Right lobe of liver (tissue), 6 donors: ENCODE results near the gene PRKACB. TPM values are rescaled to one million over a fixed set of nuclear protein-coding genes. Genes with fewer than 3 reads are reported as not detected.
A peak's percentile ranks its signal among the peaks of the same experiment; 100 is the strongest.
"Not testable (repeated sequence)": the region's sequence is repeated elsewhere in the genome, so short reads cannot be mapped to it uniquely, and the experiment has no call there.

Experiments
- ATAC-seq, 4 donors: fragments of 200-7000 bp; cut with Tn5 transposase; one replicate each; pipeline ENCODE4 v1.9.1; 2020; ENCODE audit warnings: mild to moderate bottlenecking in 4 of 4, moderate library complexity in 4 of 4
- DNase-seq, 3 donors: peaks; one replicate each; pipeline ENCODE4 v3.0.0-alpha.2; 2020
- H3K27ac ChIP-seq, 3 donors: fragments of 200-600 bp; one replicate each; pipeline ENCODE4 v1.8.0; 2022
- H3K27me3 ChIP-seq, 2 donors: fragments of 200-600 bp; one replicate each; pipeline ENCODE4 v1.8.0; 2022
- H3K36me3 ChIP-seq, 4 donors: fragments of 200-600 bp; sonication (generic) in 1 of 4; one replicate each; pipeline versions ENCODE4 v1.5.1 to v1.8.0; 2017 to 2022; ENCODE audit warnings: control low read depth in 1 of 4
- H3K4me1 ChIP-seq, 4 donors: fragments of 200-600 bp; sonication (generic) in 1 of 4; one replicate each; pipeline versions ENCODE4 v1.5.1 to v1.8.0; 2017 to 2022; ENCODE audit warnings: control low read depth in 1 of 4
- H3K4me3 ChIP-seq, 3 donors: fragments of 200-600 bp; one replicate each; pipeline ENCODE4 v1.8.0; 2022
- H3K9me3 ChIP-seq, 4 donors: fragments of 200-600 bp; sonication (generic) in 1 of 4; one replicate each; pipeline versions ENCODE4 v1.5.1 to v1.8.0; 2017 to 2022; ENCODE audit warnings: control low read depth in 1 of 4
- POLR2A ChIP-seq: fragments of 450-650 bp; IDR thresholded peaks from one replicate; pipeline ENCODE4 v1.6.1; 2017; ENCODE audit warnings: antibody characterized with exemption, mild to moderate bottlenecking
- WGBS: methylation state at CpG from one replicate; pipeline ENCODE4 v1.1.6; 2018; ENCODE audit warnings: low coverage, low lambda C conversion rate; ENCODE audit not compliant: insufficient coverage; ENCODE audit errors: missing lambda C conversion rate; 5-methylcytosine and 5-hydroxymethylcytosine counted together
- intact Hi-C, 2 donors: fragments of 100-400 bp; cut with DNase I; formaldehyde crosslinking; loops; one replicate each; pipeline versions ENCODE4 v1.11.2 to v1.14.1; 2022
- total RNA-seq, 6 experiments: library from RNA; depleted of rRNA in 2 of 6; stranded (reverse); fragments of >200 nt in 2 of 6; fragmentation: NEBNext Ultra II Directional in 3 of 6; extraction: Animal tissue kit (Norgen Biotek cat#: 25700) in 3 of 6; gene quantifications; one replicate each; pipeline versions ENCODE4 v1.1.0 to v1.2.4, GENCODE V29; 2016 to 2023
- TF ChIP-seq, protein P1 (sequence below), 4 donors: fragments of 200-600 bp in 3 of 4; fragments of 450-650 bp in 1 of 4; IDR thresholded peaks; one replicate each; pipeline versions ENCODE4 v1.5.1 to v1.8.0; 2016 to 2022; ENCODE audit warnings: antibody characterized with exemption in 4 of 4, mild to moderate bottlenecking in 2 of 4
- donor health status: DM: no; HTN: yes; CAD: no.
- donor health status: DM: no; HTN: no; CAD: no.
- donor health status: DM: no; HTN: no; CAD: no.
- donor health status: DM: no; HTN: yes; CAD: no.
- donor health status: DM: no; HTN: yes; CAD: no.

The PRKACB gene
- total RNA-seq, 6 experiments from 2014 or later: 11.1 to 19.7 (median 15.6) TPM

DNA sequence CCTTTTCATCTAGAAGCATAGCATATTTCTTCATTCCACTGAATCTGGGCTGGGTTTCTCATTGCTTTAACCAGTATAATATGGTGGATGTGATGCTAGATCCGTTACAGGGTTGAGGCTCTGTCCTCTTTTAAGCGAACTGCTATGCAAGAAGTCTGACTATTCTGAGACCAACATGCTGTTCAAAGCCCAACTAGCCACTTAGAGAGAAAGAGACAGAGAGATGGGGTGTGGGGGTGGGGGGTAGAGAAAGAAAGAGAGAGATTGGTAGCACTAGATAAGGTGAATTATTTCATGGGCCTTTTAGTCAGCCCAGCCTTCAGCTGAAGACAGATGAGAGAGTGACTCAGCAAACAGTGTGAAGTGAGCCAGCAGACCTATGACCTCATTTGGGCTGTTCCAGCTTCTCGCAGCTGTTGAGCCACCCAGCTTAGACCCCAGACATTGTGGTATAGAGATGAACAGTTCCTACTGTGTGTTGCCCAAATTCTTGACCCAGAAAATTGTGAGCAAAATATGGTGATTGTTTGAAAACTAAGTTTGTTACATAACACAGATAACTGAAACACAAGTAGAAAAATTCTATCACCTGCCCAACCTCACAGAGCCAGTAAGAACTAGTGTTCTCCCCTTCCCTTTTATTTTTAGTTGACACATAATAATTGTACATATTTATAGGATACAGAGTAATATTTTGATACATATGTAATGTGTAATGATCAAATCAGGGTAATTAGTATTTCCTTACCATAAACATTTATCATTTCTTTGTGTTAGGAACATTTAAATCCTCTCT is 40.7 kb upstream of the PRKACB start:
- ATAC-seq (peak; percentile 84 to 100 (median 91)), DNase-seq (peak in 1 of 3 donors; percentile 44)
- intact Hi-C loops: no loop called here
- Histone ChIP-seq H3K27me3 (no peaks in the 10 kb centered on the region), H3K36me3 (no peaks in the 10 kb centered on the region), H3K27ac (no peak overlapping the region), H3K9me3 (no peaks in the 10 kb centered on the region), H3K4me1 (peaks cover 0 to 3% (median 0%) of the 10 kb centered on the region in 4 donors), H3K4me3 (no peak overlapping the region)
- WGBS: 68% methylated on average over 3 of the region's 3 CpGs
- no peak for TF ChIP-seq POLR2A
- TF ChIP-seq, protein P1, sequence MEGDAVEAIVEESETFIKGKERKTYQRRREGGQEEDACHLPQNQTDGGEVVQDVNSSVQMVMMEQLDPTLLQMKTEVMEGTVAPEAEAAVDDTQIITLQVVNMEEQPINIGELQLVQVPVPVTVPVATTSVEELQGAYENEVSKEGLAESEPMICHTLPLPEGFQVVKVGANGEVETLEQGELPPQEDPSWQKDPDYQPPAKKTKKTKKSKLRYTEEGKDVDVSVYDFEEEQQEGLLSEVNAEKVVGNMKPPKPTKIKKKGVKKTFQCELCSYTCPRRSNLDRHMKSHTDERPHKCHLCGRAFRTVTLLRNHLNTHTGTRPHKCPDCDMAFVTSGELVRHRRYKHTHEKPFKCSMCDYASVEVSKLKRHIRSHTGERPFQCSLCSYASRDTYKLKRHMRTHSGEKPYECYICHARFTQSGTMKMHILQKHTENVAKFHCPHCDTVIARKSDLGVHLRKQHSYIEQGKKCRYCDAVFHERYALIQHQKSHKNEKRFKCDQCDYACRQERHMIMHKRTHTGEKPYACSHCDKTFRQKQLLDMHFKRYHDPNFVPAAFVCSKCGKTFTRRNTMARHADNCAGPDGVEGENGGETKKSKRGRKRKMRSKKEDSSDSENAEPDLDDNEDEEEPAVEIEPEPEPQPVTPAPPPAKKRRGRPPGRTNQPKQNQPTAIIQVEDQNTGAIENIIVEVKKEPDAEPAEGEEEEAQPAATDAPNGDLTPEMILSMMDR (IDR thresholded peaks at IDR 0.05): no peak

DNA sequence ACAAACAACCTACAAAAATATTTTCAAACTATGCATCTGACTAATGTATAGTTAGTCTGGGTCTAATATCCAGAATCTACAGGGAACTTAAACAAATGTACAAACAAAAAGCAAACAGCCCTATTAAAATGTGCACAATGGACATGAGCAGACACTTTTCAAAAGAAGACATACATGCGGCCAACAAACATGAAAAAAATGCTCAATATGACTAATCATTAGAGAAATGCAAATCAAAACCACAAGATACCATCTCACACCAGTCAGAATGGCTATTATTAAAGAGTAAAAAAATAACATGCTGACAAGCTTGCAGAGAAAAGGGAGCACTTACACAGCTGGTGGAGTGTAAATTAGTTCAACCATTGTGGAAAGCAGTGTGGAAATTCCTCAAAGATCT is 36.5 kb upstream of the PRKACB start:
- H3K4me1 ChIP-seq, intact Hi-C loops, H3K27me3 ChIP-seq, H3K27ac ChIP-seq, ATAC-seq, H3K9me3 ChIP-seq, H3K36me3 ChIP-seq, DNase-seq, H3K4me3 ChIP-seq: not testable (repeated sequence)
- WGBS: 90% methylated on average over 1 of the region's 1 CpG

DNA sequence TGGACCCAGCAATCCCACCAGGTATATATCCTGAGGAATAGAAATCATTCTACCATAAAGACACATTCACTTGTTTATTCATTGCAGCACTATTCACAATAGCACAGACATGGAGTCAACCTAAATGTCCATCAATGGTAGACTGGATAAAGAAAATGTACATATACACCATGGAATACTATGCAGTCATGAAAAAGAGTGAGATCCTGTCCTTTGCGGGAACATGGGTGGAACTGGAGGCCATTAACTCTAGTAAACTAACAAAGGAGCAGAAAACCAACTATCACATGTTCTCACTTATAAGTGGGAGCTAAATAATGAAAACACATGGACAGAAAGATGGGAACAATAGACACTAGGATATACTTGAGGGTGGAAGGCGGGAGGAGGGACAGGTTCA is 36.1 kb upstream of the PRKACB start:
- ATAC-seq (no peak), DNase-seq (no peak)

DNA sequence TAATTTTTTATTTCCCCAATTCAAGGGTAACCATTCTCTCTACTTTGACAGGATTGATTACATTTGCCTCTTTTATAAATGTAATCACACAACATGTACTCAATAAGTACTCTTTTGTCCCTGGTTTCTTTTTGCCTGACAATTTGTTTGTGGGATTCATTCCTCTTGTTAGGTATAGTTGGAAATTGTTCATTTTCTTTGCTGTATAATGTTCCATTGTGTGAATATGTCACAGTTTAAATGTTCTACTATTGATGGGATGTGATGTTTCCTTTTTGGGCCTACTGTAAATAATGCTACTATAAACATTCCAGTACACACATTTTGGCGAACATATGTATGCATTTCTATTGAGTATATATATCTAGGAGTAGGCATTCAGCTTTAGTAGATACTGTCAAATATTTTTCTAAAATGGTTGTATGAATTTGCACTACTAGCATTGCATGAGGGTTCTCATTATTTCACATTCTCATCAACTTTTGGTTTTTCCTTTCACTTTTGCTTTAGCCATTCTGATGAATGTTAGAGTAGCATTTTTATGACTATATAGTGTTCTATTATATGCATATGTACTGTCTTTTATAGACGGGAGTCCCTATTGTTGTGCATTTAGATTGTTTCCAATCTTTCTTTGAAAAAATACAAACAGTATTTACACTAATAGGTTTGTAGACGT is 35.0 kb upstream of the PRKACB start:
- no peak for DNase-seq

More for the DNA sequence above, 36.1 kb upstream of the PRKACB start:
- H3K36me3 ChIP-seq: no peaks in the 10 kb centered on the region
- TF ChIP-seq, protein P1 (IDR thresholded peaks at IDR 0.05): no peak
- no peak for TF ChIP-seq POLR2A
- intact Hi-C loops: no loop called here
- H3K27ac ChIP-seq: no peak overlapping the region
- H3K9me3 ChIP-seq: no peaks in the 10 kb centered on the region
- peaks cover 0 to 3% (median 0%) of the 10 kb centered on the region in 4 donors for H3K4me1 ChIP-seq
- H3K27me3 ChIP-seq: no peaks in the 10 kb centered on the region
- H3K4me3 ChIP-seq: no peak overlapping the region
- WGBS: 58% methylated on average over 1 of the region's 2 CpGs

More for the DNA sequence above, 35.0 kb upstream of the PRKACB start:
- ATAC-seq: no peak
- intact Hi-C loops: no loop called here
- Histone ChIP-seq H3K27me3 (no peaks in the 10 kb centered on the region), H3K36me3 (no peaks in the 10 kb centered on the region), H3K9me3 (no peaks in the 10 kb centered on the region), H3K4me3 (no peak overlapping the region), H3K4me1 (no peaks in the 10 kb centered on the region), H3K27ac (no peak overlapping the region)
- TF ChIP-seq, protein P1 (IDR thresholded peaks at IDR 0.05): no peak
- TF ChIP-seq POLR2A: no peak
- WGBS: 91% methylated on average over 3 of the region's 3 CpGs
